Measurements from ENCODE around the gene SMYD4.
"Not testable (repeated sequence)": the region's sequence is repeated elsewhere in the genome, so short reads cannot be mapped to it uniquely, and the experiment has no call there.

The SMYD4 gene

DNA sequence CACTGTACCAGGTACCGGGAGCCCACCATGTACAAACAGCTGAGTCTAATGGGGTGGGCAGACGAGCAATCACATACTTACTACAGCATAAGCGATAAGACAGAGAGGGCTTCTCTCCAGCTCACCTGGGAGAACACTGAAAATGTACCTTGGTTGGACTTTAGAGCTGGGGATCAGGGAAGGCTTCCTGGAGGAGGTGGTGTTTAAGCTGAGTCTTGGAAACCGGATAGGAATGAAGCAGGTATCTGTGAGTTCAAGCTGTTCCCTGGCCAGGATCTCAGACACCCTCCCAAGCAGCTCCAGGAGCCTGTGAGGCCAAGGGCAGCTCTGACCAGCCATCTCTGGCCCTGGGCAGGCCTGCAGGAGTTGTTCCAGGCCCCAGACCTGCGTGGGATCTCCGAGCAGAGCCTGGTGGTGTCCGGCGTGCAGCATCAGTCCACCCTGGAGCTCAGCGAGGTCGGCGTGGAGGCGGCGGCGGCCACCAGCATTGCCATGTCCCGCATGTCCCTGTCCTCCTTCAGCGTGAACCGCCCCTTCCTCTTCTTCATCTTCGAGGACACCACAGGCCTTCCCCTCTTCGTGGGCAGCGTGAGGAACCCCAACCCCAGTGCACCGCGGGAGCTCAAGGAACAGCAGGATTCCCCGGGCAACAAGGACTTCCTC, 75.8 kb downstream of the SMYD4 start:
- no peak for DNase-seq (ENCODE audit: low spot score)

DNA sequence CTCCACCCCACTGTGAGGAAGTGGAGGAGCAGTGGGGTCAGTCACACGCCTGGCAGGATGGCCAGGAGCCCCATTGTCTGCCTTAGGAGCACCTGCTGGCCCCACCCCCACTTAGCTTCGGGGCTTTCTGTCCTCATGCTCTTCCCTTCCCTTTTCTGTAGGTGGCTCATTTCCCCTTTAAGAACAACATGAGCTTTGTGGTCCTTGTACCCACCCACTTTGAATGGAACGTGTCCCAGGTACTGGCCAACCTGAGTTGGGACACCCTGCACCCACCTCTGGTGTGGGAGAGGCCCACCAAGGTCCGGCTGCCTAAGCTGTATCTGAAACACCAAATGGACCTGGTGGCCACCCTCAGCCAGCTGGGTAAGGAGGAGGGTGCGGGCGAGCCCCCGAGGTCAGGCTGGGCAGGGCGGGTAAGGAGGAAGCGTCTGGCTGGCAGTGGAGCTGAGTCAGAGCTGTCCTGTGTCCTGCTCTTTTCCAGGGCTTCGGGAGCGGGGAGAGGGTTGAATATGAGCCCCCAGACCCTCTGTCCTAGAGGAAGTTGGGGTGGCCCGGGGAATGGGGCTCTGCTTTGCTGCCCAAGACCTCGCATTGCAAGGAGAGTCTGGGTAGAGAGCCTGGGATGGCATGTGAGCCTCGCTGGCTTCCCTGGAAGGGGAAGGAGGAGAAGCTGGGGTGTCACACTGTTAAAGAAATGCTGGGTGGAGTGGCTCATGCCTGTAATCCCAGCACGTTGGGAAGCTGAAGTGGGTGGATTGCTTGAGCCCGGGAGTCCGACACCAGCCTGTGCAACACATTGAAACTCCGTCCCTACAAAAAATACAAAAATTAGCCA, 77.1 kb downstream of the SMYD4 start:
- no peak for DNase-seq (ENCODE audit: low spot score)

DNA sequence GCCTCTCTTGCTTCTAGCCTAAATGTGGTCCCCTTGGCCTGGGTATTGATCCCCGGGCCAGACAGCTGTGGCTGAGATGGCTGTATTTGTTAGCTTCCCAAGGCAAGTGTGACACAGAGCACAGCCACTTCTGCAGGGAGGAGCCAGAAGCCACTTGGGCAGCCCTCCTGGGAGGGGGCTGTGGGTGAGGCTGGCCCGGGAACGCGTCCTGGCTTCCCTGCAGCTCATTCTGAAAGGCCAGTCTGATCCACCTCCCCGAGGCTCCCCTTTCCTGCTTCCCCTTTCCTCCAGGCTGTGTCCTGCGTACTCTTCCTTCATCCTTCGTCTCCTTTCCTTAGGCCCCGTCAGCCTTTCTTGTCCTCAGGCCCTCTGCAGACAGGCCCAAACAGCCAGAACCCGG, 79.1 kb downstream of the SMYD4 start:
- DNase-seq (ENCODE audit: low spot score): no peak

DNA sequence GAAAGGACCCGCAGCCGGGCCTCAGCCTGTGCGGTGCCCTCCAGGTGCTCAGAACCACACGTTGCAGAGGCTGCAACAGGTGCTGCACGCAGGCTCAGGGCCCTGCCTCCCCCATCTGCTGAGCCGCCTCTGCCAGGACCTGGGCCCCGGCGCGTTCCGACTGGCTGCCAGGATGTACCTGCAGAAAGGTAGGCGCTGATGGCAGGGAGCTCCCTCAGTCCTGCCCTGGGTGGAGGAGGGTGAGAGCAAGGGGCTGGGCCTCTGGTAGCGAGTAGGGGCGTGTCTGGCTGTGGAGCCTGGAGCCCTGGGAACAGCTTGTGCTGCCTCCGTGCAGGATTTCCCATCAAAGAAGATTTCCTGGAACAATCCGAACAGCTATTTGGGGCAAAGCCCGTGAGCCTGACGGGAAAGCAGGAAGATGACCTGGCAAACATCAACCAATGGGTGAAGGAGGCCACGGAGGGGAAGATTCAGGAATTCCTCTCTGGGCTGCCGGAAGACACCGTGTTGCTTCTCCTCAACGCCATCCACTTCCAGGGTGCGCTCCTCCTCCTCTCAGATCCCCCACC, 82.6 kb downstream of the SMYD4 start:
- DNase-seq (ENCODE audit: low spot score): no peak

DNA sequence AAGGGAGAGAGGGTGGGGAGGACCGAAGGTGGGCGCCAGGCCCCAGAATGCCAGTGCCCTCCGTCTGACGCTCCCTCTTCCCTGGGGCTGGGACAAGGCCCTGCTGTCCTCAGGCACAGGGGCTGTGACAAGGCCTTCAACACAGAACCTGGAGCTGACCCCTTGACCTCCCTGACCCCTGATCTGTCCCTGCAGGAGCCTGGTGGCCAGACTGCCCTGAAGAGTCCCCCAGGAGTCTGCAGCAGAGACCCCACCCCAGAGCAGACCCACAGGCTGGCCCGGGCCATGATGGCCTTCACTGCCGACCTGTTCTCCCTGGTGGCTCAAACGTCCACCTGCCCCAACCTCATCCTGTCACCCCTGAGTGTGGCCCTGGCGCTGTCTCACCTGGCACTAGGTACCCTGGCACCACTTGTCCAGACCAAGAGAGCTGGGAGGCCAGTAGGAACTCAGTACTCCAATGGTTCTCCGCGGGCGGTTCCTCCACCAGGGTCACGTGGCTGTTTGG, 84.1 kb downstream of the SMYD4 start:
- no peak for DNase-seq (ENCODE audit: low spot score)

DNA sequence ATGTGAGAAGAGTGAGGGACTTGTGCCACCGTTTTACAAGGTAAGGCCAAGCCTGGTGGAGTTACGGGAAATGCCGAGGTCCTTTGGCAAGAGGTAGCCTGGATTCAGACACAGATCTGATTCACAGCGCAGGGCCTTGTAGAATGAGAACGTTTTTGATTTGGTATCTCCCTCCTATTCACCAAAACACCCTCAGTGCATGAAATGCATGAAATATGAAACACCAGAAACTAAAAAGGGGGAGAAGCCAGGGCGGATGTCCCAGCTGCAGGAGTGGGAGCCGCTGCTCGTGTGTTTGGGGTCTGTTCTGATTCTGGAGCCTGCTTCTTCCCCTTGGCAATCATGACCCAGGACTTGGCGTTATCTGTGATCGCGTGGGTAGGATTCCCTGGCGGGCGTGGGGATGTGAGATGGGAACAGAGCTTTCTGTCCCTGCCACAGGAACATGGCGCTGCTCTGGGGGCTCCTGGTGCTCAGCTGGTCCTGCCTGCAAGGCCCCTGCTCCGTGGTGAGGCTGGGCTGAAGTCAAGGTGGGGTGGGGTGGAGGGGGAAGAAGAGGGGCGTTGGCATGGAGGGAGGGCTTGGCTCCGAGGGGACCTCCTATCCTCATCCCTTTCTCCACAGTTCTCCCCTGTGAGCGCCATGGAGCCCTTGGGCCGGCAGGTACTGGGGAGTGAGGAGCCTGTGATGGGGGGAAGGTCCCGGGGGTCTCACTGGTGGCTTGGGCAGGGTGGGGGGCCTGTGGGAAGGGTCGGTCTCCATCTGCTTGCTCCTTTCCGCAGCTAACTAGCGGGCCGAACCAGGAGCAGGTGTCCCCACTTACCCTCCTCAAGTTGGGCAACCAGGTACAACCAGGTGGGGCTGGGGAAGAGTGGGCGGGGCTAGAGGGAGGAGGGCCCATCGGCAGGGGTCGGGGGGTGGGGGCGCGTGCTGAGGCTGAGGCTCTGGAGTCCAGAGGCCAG, 84.9 kb downstream of the SMYD4 start:
- no peak for DNase-seq (ENCODE audit: low spot score)

DNA sequence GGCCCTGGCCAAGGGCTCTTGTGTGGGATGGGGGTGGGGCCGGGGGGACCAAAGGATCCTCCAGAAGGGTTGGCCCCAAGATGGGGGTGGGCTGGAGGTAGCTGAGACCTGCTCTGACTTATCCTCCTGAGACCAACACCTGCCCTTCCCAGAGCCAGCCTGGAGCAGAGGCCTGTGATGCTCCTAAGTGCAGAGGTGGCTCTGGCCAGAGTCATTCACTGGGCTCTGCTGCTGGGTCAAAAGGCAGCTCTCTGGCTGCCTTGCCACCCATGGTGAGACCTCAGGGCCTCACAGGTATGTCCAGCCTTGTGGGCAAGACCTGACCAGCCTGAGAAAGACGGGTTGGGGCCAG, 86.6 kb downstream of the SMYD4 start:
- DNase-seq (ENCODE audit: low spot score): no peak

DNA sequence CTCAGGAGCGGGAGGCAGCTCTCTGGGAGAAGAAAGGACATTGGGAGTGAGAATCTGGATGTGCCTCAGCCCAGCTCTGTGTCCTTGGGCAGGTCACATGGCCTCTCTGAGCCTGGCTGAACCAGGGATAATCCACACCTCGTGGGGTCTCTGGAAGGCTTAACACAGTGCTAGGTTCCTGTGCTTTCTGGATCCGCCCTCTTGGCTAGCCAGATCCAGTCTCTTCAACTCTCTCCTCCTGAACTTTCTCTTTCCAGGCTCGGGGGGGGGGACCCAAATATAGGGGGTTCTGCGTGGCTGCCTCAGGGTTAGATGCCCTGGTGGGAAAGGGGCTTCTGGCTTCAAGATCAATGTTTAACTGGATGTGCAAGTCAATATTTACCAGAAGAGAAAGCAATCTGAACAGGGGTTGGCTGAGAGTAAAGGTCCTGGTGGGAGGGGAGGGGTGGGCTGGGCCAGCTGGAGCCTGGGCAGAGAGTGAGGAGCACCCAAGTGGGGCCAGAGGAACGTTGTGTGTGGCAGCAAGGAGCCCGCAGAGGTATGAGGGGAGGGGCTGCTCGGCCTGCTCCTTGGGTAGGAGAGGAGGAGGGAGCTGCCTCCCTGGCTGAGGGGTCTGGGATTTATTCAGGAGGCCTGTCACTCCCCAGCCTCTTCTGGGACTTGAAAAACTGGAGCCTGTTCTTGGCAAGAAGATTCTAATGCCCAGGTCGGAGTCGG, 87.2 kb downstream of the SMYD4 start, which contains the start of gene SERPINF2:
Gene SERPINF2, plus strand, starts transcription at position 501 of the 717 bp plus-strand sequence. CDS start 2,125 bp downstream, outside the sequence.
- no peak for DNase-seq (ENCODE audit: low spot score)

DNA sequence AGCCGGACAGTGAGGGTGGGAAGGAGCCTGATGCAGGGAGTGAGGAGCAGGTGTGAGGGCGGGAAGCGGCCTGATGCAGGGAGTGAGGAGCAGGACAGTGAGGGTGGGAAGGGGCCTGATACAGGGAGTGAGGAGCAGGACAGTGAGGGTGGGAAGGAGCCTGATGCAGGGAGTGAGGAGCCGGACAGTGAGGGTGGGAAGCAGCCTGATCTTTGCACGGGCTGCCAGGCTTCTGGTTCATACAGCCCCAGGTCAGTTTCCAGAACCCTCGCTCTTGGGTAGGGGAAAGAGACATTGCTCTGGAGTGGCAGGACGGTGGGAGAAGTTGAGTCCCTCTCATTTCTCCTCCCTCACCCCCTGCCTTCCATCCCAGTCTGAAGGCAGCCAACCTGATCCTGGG, 87.8 kb downstream of the SMYD4 start:
- not testable (repeated sequence) for DNase-seq (ENCODE audit: low spot score)

DNA sequence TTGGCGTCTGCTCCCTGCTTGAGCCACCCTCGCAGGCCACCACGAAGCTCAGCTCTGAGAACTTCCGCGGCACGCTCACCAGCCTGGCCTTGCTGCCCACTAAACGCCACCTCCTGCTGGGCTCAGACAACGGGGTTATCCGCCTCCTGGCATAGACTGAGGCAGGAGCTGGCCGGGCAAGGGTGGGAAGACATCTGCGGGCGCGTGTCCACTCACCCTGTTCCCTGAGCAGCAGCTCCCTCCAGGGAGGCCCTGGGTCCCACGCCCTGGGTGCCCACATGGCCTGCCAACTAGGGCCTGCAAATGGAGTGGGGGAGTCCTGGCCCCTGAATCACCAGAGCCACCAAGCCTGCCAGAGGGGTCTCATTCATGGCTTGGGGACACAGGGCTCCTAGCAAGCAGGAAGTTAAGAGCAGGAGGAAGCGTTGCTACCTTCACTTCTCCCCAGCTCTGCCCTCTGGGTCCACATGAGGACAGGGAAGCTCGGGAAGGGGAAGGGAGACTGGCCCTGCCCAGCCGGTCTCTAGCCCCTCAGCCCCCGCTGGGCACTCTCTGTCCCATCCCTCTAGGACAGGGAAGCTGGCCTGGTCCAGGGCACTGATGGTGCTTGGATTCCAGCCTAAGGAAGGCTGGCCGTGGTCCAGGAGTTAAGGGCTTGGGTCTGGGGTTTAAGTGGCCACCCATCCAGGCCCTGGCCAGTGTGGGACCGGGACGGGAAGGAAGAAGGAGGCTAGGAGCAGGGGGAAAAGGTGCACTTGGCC, 92.0 kb downstream of the SMYD4 start:
- DNase-seq (ENCODE audit: low spot score): no peak

DNA sequence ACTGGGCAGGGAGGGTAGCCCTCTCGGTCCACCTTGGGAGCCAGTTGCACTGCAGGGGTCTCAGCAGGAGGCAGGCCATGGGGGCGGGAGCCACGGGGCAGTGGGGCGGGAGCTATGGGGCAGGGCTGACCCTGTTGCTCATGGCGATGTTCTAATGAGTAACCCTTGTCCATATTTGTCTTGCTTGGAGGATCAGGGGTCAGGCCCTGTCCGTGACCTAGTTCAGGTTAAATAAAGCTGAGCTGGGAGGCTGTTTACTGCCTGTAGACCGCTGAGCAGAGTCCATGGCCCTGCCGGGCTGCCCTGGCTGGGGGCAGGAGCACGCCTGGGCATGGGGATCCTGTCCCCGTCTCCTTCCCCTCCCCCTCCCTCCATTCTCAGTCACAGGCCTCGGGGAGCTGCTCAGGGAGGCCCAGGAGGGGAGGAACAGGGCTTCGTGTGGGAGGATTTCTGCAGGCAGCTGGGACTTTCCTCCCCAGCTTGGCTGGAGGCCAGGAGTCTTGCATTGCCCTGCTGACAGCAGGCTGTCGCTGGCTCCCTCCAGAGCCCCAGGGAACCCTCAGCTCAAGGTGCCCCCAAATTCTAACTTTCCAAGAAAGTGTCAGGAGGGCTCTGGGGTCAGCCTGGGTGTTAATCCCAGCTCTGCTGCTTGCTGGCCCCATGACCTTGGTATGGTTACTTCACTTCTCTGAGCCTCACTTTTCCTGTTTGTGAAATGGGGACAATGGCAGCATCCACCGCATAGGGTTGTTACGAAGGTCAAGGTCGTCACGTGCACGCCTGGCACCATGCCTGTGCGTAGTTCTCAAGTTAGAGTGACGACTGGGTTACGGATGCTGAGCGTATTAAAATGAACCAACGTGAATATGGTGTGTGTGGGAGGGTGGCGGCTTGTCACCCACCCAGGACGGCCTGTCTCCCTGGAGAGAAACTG, 93.1 kb downstream of the SMYD4 start:
- DNase-seq (ENCODE audit: low spot score): peak; percentile 75

DNA sequence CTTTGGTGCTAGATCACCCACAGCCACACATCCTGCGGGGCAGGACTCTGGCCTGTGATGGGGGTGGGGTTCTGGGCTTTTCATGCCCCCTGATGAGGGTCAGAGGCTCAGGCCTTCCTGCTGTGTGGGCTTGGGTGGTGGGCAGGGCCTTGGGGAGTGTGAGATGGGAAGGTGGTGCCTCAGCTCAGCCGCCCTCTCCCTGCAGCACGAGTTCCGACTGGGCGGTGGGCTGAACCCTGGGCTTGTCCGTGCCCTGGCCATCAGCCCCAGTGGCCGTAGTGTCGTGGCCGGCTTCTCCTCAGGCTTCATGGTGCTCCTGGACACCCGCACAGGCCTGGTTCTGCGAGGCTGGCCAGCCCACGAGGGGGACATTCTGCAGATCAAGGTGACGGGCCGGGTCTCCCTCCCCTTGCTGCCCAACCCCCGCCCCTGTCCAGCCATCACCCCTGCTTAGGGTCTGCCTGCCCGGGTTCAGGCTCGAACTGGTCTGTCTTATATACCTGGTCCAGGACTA, 93.8 kb downstream of the SMYD4 start:
- no peak for DNase-seq (ENCODE audit: low spot score)

DNA sequence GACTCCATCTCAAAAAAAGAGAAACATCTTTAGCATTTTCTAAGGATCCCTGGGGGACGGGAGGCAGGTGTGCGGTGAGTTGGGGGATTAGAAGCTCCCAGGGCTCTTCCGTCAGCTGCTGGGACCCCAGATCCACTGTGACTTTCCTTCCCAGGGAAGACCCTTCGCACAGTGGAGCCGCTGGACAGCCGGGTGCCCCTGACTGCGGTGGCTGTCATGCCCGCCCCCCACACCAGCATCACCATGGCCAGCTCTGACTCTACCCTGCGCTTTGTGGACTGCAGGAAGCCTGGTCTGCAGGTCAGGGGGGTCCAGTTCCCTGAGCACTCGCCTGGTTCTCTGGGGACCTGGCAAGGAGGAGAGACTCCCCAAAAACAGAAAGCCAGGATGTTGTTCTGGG, 94.3 kb downstream of the SMYD4 start:
- no peak for DNase-seq (ENCODE audit: low spot score)

DNA sequence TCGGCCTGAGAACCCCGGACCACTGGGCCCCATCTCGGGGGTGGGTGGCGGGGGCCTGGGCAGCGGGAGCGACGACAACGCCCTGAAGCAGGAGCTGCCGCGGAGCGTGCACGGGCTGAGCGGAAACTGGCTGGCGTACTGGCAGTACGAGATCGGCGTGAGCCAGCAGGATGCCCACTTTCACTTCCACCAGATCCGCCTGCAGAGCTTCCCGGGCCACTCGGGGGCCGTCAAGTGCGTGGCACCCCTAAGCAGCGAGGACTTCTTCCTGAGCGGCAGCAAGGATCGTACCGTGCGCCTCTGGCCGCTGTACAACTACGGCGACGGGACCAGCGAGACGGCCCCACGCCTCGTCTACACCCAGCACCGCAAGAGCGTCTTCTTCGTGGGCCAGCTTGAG, 95.9 kb downstream of the SMYD4 start:
- no peak for DNase-seq (ENCODE audit: low spot score)

DNA sequence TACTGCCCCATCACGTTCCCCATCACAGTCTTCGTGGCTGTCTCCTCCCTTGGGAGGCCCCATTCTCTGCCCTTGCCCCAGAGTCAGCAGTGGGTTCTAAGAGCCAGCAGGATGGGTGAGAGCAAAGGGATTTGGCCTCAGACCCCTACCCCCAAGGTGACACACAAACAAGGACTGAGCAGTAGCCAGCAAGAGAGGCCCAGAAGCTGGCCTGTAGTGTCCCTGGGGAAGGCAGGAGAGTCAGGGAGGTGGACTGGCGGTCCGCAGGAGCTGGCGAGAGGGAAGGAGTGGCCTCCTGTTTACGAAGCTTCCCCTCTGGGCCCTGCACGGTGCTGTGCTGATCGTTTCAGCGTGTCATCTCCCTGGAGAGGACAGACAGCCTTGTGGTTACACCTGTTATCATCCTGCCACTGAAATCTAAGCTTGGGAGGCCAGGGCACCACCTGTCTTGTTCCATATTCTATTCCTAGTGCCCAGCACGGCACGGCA, 96.8 kb downstream of the SMYD4 start:
- no peak for DNase-seq (ENCODE audit: low spot score)

DNA sequence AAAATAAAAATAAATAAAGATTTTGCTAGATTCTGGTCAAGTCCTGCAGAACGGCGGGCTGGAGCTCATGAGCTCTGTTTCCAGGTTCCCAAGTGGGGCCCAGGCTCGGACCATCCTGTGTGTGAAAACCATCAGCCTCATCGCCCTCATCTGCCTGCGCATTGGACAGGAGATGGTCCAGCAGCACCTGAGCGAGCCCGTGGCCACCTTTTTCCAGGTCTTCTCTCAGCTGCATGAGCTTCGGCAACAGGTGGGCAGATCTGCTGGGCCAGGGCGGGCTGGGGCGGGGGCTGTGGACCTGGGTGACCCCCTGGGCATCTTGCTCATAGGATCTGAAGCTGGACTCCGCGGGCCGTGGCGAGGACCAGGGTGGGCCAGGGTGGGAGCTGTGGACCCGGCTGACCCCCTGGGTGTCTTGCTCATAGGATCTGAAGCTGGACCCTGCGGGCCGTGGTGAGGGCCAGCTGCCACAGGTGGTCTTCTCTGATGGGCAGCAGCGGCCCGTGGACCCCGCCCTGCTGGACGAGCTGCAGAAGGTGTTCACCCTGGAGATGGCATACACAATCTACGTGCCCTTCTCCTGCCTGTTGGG, 97.4 kb downstream of the SMYD4 start:
- DNase-seq (ENCODE audit: low spot score): no peak

DNA sequence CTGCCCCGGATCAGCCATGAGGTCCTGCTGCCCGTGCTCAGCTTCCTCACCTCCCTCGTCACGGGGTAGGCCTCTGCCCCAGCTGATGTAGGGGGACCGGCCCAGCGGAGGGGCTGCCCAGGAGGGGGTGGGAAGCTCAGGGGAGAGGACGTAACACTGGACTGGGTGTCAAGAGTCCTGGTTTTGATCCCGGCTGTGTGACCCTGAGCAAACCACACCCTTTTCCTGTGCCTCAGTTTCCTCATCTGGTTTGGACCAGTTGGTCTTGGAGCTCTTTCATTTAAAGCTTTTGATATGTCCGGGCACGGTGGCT, 98.6 kb downstream of the SMYD4 start:
- no peak for DNase-seq (ENCODE audit: low spot score)

DNA sequence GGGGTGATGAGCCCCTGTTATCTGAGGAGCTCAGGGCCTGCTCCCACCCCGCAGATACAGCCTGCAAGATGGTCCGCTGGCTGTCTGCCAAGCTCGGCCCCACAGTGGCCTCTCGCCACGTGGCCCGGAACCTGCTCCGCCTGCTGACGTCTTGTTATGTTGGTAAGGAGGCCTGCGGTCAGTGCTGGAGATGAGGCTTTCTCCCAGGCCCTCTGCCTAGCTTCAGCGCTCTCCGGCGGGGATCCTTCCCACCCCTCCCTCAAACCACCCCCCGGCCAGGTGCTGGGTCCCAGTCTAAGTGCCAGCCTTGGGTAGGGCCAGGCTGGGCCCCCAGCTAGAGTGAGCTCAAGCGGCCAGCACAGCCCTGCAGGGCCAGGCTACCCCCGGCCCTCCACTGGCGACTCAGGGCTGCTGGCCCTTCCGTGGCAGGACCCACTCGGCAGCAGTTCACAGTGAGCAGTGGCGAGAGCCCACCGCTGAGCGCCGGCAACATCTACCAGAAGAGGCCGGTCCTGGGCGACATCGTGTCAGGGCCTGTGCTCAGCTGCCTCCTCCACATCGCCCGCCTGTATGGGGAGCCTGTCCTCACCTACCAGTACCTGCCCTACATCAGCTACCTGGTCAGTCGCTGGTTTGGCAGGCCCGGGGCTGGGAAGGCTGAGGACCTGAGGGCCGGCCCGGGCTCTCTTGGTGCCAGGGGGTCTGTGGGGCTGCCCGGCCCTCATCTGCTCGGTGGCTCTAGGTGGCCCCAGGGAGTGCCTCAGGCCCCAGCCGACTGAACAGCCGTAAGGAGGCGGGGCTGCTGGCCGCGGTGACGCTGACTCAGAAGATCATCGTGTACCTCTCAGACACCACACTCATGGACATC, 99.1 kb downstream of the SMYD4 start:
- no peak for DNase-seq (ENCODE audit: low spot score)

All from GM03348 (cell line).